GM12873 (cell line): Measurements from ENCODE around the gene PCSK6.

Source experiments
- CTCF ChIP-seq: IDR thresholded peaks from 2 replicates; pipeline ENCODE4 v1.5.1; 2012; ENCODE audit warnings: low read depth, mild to moderate bottlenecking, moderate library complexity, low read length, control low read depth; ENCODE audit not compliant: insufficient read depth; ENCODE audit errors: missing control alignments

PCSK6 gene

GRCh38 chr15:101404245-101404644 is 85.3 kb downstream of the PCSK6 start:
- no peak for TF ChIP-seq CTCF

- no peak for TF ChIP-seq CTCF
Observed at GRCh38 chr15:101401286-101401685, 88.2 kb downstream of the PCSK6 start.

- no peak for TF ChIP-seq CTCF
Observed at GRCh38 chr15:101399431-101399830, 90.1 kb downstream of the PCSK6 start.

- TF ChIP-seq CTCF: no peak
Observed at GRCh38 chr15:101398247-101398646, 91.3 kb downstream of the PCSK6 start.

GRCh38 chr15:101397521-101398003 is 91.9 kb downstream of the PCSK6 start:
- no peak for TF ChIP-seq CTCF

- no peak for TF ChIP-seq CTCF
Observed at GRCh38 chr15:101396484-101397261, 92.8 kb downstream of the PCSK6 start.

- no peak for TF ChIP-seq CTCF
Observed at GRCh38 chr15:101394654-101395053, 94.9 kb downstream of the PCSK6 start.
